NCI-H1694 treated with DMSO at 0.1 percent for 48 hours (cell line): ENCODE measurements around the gene PCDH15.
"Not testable (repeated sequence)": the region's sequence is repeated elsewhere in the genome, so short reads cannot be mapped to it uniquely, and the experiment has no call there.

Source experiments
- DNase-seq: peaks from one replicate; lab custom pipeline; 2025; lab: John Stamatoyannopoulos, UW

PCDH15 gene

GRCh38 chr10:53980210-53980609, 820.8 kb downstream of the PCDH15 start:
- DNase-seq: no peak

- no peak for DNase-seq
Observed at GRCh38 chr10:53978301-53978700, 822.7 kb downstream of the PCDH15 start.

GRCh38 chr10:53977267-53977666, 823.8 kb downstream of the PCDH15 start:
- DNase-seq: no peak

GRCh38 chr10:53957401-53957800, 843.6 kb downstream of the PCDH15 start:
- no peak for DNase-seq

GRCh38 chr10:53955091-53955490, 845.9 kb downstream of the PCDH15 start:
- DNase-seq: no peak

- DNase-seq: no peak
Observed at GRCh38 chr10:53952698-53953630, 848.1 kb downstream of the PCDH15 start.

- no peak for DNase-seq
Observed at GRCh38 chr10:53939654-53940053, 861.4 kb downstream of the PCDH15 start.

- no peak for DNase-seq
Observed at GRCh38 chr10:53930648-53931047, 870.4 kb downstream of the PCDH15 start.

- DNase-seq: not testable (repeated sequence)
Observed at GRCh38 chr10:53924051-53924700, 876.9 kb downstream of the PCDH15 start.

- no peak for DNase-seq
Observed at GRCh38 chr10:53918755-53919154, 882.3 kb downstream of the PCDH15 start.

GRCh38 chr10:53909791-53910190, 891.2 kb downstream of the PCDH15 start:
- no peak for DNase-seq

- no peak for DNase-seq
Observed at GRCh38 chr10:53904506-53905241, 896.4 kb downstream of the PCDH15 start.

GRCh38 chr10:53903756-53904155, 897.3 kb downstream of the PCDH15 start:
- DNase-seq: no peak

- no peak for DNase-seq
Observed at GRCh38 chr10:53899463-53900160, 901.4 kb downstream of the PCDH15 start.

- no peak for DNase-seq
Observed at GRCh38 chr10:53898532-53898931, 902.5 kb downstream of the PCDH15 start.

GRCh38 chr10:53894145-53894544, 906.9 kb downstream of the PCDH15 start:
- no peak for DNase-seq

- DNase-seq: no peak
Observed at GRCh38 chr10:53893061-53893460, 908.0 kb downstream of the PCDH15 start.

GRCh38 chr10:53886325-53887300, 914.4 kb downstream of the PCDH15 start:
- DNase-seq: no peak

- DNase-seq: no peak
Observed at GRCh38 chr10:53864846-53865245, 936.2 kb downstream of the PCDH15 start.

- no peak for DNase-seq
Observed at GRCh38 chr10:53852450-53853175, 948.4 kb downstream of the PCDH15 start.
